Urinary bladder (tissue), 4 donors: ENCODE measurements around the gene NFKBIA. TPM values are rescaled to one million over a fixed set of nuclear protein-coding genes. Genes with fewer than 3 reads are reported as not detected.
"Not testable (repeated sequence)": the region's sequence is repeated elsewhere in the genome, so short reads cannot be mapped to it uniquely, and the experiment has no call there.

ENCODE experiments used
- DNase-seq: peaks from one replicate; pipeline ENCODE4 v3.0.0-alpha.2; 2015; ENCODE audit errors: extremely low spot score
- H3K27ac ChIP-seq: one replicate; pipeline ENCODE4 v1.5.1; 2013; ENCODE audit warnings: low read depth, mild to moderate bottlenecking, moderate library complexity
- H3K36me3 ChIP-seq: one replicate; pipeline ENCODE4 v1.6.1; 2013; ENCODE audit warnings: mild to moderate bottlenecking, moderate library complexity; ENCODE audit not compliant: insufficient read depth
- H3K4me1 ChIP-seq: one replicate; pipeline ENCODE4 v1.6.1; 2013; ENCODE audit warnings: mild to moderate bottlenecking, moderate library complexity; ENCODE audit not compliant: insufficient read depth
- H3K4me3 ChIP-seq: one replicate; pipeline ENCODE4 v1.5.1; 2013; ENCODE audit warnings: low read depth, low read length
- WGBS: extraction: QIAGEN DNeasy Blood & Tissue Kit; methylation state at CpG from one replicate; pipeline ENCODE4 v1.1.7; 2013; 5-methylcytosine and 5-hydroxymethylcytosine counted together
- polyA plus RNA-seq: library from polyadenylated mRNA; stranded (reverse); fragments of 200-250 nt; gene quantifications from one replicate; pipeline ENCODE4 v1.2.3, GENCODE V29; 2013
- total RNA-seq: library from RNA; depleted of rRNA; stranded (reverse); fragments of >200 nt; gene quantifications from one replicate; pipeline ENCODE4 v1.2.3, GENCODE V29; 2014
- donor health status: healthy with polysubstance abuse.
- donor health status: healthy.

The NFKBIA gene
- total and polyA plus RNA-seq, 2 donors: 105 to 202 TPM

GRCh38 chr14:35403114-35403602 is 1.4 kb downstream of the NFKBIA start:
- WGBS: 20% methylated on average over 8 of the region's 8 CpGs
- Histone ChIP-seq H3K27ac (peak overlapping the region; percentile 93), H3K4me3 (peak overlapping the region; percentile 75), H3K4me1 (peaks cover 2% of the 10 kb centered on the region), H3K36me3 (peaks cover 12% of the 10 kb centered on the region)
- no peak for DNase-seq

- H3K36me3 ChIP-seq: peaks cover 12% of the 10 kb centered on the region
- no peak for DNase-seq
- H3K4me3 ChIP-seq: peak overlapping the region; percentile 75
- peak overlapping the region; percentile 93 for H3K27ac ChIP-seq
- H3K4me1 ChIP-seq: peaks cover 2% of the 10 kb centered on the region
- WGBS: 34% methylated on average over 14 of the region's 14 CpGs
These were observed 2.0 kb downstream of the NFKBIA start for GRCh38 chr14:35402323-35403113.

GRCh38 chr14:35401422-35402265 is 2.9 kb downstream of the NFKBIA start:
- WGBS: 32% methylated on average over 14 of the region's 14 CpGs
- H3K4me3 ChIP-seq: peak overlapping the region; percentile 75
- H3K36me3 ChIP-seq: peaks cover 12% of the 10 kb centered on the region
- H3K4me1 ChIP-seq: peaks cover 2% of the 10 kb centered on the region
- peak overlapping the region; percentile 83 for H3K27ac ChIP-seq
- no peak for DNase-seq

DNA sequence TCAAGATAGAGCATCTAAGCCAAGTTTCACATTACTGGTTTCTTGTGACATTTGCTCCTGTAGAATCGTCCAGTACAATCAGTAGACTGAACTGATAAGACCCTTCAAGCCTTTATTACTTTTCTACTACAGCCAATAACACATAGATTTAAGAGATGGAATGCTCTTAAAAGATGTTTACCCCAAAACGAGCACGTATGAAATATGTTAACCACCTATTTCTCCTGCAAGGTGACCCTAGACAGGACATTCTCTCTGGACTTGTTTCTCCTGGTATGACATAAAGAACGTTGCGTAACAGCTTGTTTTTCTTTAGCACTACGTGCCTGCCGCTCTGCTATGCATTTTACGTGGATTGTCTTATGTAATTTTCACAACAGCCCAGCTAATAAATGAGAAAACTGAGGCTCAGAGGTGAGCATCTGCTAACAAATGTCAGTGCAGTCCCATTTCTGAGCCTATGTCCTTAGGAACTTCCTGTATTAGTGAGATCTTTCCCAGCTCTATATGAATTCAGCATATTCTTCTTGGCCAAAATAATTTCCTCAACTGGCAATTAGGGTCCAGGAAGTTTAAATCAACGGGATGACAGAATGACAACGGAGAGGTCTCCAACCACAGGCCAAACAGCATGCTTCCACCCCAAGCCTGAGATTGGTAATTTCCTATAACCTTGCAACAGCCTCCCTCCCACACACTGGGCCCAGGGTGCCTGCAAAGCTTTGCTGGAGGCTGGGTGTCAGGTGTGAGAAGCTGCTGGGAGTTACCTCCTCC is 3.7 kb downstream of the NFKBIA start:
- WGBS: 47% methylated on average over 10 of the region's 10 CpGs
- Histone ChIP-seq H3K4me1 (peaks cover 2% of the 10 kb centered on the region), H3K4me3 (peak overlapping the region; percentile 75), H3K36me3 (peaks cover 12% of the 10 kb centered on the region), H3K27ac (peak overlapping the region; percentile 75)
- no peak for DNase-seq

GRCh38 chr14:35399083-35399937 is 5.2 kb downstream of the NFKBIA start:
- peaks cover 12% of the 10 kb centered on the region for H3K36me3 ChIP-seq
- WGBS: 93% methylated on average over 15 of the region's 15 CpGs
- H3K4me3 ChIP-seq: no peak overlapping the region
- DNase-seq: no peak
- H3K4me1 ChIP-seq: peaks cover 2% of the 10 kb centered on the region
- no peak overlapping the region for H3K27ac ChIP-seq

DNA sequence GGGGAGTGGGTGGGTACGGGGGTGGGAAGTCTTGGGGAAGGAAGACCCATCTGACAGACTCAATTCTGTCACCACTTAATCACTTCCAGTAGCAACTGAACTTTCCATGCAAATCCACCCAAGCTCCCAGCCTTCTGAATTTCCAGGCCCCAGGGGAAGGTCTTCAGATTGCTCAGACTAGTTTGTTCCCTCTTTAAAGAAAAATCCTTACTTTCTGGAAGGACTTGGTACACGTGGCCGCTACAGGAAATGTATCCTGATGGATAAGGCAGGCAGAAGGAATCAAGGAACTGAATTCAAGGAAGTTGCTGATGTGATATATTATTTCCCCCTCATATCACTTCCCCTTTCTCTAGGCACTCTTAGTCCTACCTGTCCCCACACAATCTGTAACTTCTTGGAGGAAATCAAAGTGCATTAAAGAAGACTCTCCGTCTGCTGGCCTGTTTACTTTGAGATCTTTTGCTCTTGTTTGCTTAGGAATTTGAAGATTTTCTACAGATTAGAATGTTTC is 6.4 kb downstream of the NFKBIA start:
- WGBS: 29% methylated on average over 4 of the region's 4 CpGs
- Histone ChIP-seq H3K36me3 (peaks cover 8% of the 10 kb centered on the region), H3K27ac (peak overlapping the region; percentile 53), H3K4me3 (no peak overlapping the region), H3K4me1 (peaks cover 2% of the 10 kb centered on the region)
- no peak for DNase-seq

GRCh38 chr14:35396610-35397009 is 7.9 kb downstream of the NFKBIA start:
- H3K27ac ChIP-seq, H3K4me3 ChIP-seq, H3K4me1 ChIP-seq, H3K36me3 ChIP-seq, DNase-seq: not testable (repeated sequence)
- 92% methylated on average over 7 of the region's 7 CpGs for WGBS

DNA sequence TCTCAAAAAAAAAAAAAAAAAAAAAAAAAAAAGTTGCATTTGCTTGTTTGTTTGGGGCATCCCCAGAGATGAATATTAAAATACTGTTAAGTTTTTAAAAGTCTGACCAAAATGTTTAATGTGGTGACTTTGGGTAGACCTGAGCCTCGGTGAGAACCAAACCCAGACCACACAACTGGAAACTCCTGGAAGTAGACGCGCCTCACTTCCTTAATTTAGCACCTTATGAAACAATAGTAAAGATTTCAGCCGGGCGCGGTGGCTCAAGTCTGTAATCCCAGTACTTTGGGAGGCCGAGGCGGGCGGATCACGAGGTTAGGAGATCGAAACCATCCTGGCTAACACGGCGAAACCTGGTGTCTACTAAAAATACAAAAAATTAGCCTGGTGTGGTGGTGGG is 9.3 kb downstream of the NFKBIA start:
- Histone ChIP-seq H3K4me3 (no peak overlapping the region), H3K4me1 (no peaks in the 10 kb centered on the region), H3K36me3 (no peaks in the 10 kb centered on the region), H3K27ac (no peak overlapping the region)
- DNase-seq: no peak
- 91% methylated on average over 13 of the region's 13 CpGs for WGBS

- H3K27ac ChIP-seq: no peak overlapping the region
- H3K4me1 ChIP-seq: no peaks in the 10 kb centered on the region
- H3K36me3 ChIP-seq: no peaks in the 10 kb centered on the region
- no peak for DNase-seq
- 90% methylated on average over 11 of the region's 11 CpGs for WGBS
- no peak overlapping the region for H3K4me3 ChIP-seq
These were observed 10.1 kb downstream of the NFKBIA start for GRCh38 chr14:35394326-35395013.

GRCh38 chr14:35393826-35394225 is 10.7 kb downstream of the NFKBIA start:
- Histone ChIP-seq H3K4me3 (no peak overlapping the region), H3K4me1 (no peaks in the 10 kb centered on the region), H3K27ac (no peak overlapping the region), H3K36me3 (no peaks in the 10 kb centered on the region)
- no peak for DNase-seq
- WGBS: 40% methylated on average over 2 of the region's 2 CpGs

DNA sequence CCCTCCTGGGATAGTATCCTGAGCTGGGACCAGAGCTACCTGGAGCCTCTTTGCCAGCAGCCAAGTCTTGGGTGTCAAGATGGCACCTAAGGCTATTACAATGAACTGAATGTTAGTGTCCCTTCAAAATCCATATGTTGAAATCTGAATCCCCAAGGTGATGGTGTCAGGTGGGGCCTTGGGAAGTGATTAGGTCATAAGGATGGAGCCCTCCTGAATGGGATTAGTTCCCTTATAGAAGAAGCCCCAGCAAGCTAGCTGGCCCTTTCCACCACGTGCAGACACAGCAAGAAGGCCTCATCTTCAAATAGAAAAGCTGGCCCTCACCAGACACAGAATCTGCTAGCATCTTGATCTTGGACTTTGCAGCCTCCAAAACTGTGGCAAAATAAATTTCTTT is 12.4 kb downstream of the NFKBIA start:
- H3K4me3 ChIP-seq: no peak overlapping the region
- H3K27ac ChIP-seq: no peak overlapping the region
- no peak for DNase-seq
- WGBS: 96% methylated on average over 1 of the region's 1 CpG
- H3K36me3 ChIP-seq: no peaks in the 10 kb centered on the region
- H3K4me1 ChIP-seq: no peaks in the 10 kb centered on the region

DNA sequence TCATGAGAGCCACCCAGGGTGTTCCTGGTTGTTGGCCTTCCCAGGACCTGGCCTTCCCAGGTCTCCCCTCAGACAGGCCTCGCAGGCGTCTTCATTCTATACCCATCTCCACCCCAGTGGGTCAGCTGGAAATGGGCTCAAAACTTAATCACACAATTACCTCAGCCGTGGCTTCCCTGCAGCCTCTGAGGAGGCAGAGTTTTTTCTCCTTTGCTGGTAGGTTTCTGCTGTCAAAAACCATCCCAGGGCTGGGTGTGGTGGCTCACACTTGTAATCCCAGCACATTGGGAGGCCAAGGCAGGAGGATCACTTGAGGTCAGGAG is 13.2 kb downstream of the NFKBIA start:
- H3K27ac ChIP-seq: no peak overlapping the region
- no peaks in the 10 kb centered on the region for H3K36me3 ChIP-seq
- H3K4me3 ChIP-seq: no peak overlapping the region
- 96% methylated on average over 3 of the region's 3 CpGs for WGBS
- DNase-seq: no peak
- H3K4me1 ChIP-seq: no peaks in the 10 kb centered on the region
